Liver (tissue), 3 donors: ENCODE data around the gene SLC25A2.

Experiments used
- CTCF ChIP-seq: fragments of 150-350 bp; IDR thresholded peaks from 2 replicates; pipeline ENCODE4 v1.5.1; 2017; ENCODE audit warnings: improper control_type of control experiment, low read depth, low read length; ENCODE audit not compliant: missing input control
- EGR1 ChIP-seq, 2 donors: IDR thresholded peaks; 2 replicates each; pipeline ENCODE4 v1.6.1; 2016 to 2018; ENCODE audit warnings: antibody characterized with exemption in 2 of 2, low read depth in 2 of 2
- FOXA1 ChIP-seq: IDR thresholded peaks from 2 replicates; pipeline ENCODE4 v1.6.1; 2016; ENCODE audit warnings: antibody characterized with exemption
- HNF4A ChIP-seq, 2 donors: conservative IDR thresholded peaks; 2 replicates each; pipeline ENCODE4 v1.6.1; 2016; ENCODE audit warnings: antibody characterized with exemption in 2 of 2, mild to moderate bottlenecking in 2 of 2
- HNF4G ChIP-seq: IDR thresholded peaks from 2 replicates; pipeline ENCODE4 v1.6.1; 2016; ENCODE audit warnings: antibody characterized with exemption
- NR2F2 ChIP-seq: IDR thresholded peaks from 2 replicates; pipeline ENCODE4 v1.6.1; 2016; ENCODE audit warnings: antibody characterized with exemption
- RAD21 ChIP-seq, 2 donors: IDR thresholded peaks; 2 replicates each; pipeline ENCODE4 v1.6.1; 2016; ENCODE audit warnings: antibody characterized with exemption in 2 of 2, mild to moderate bottlenecking in 2 of 2
- SP1 ChIP-seq: IDR thresholded peaks from 2 replicates; pipeline ENCODE4 v1.6.1; 2018; ENCODE audit warnings: antibody characterized with exemption, mild to moderate bottlenecking
- TAF1 ChIP-seq: conservative IDR thresholded peaks from 2 replicates; pipeline ENCODE4 v1.6.1; 2016; ENCODE audit warnings: antibody characterized with exemption, mild to moderate bottlenecking
- YY1 ChIP-seq: IDR thresholded peaks from 2 replicates; pipeline ENCODE4 v1.6.1; 2016; ENCODE audit warnings: antibody characterized with exemption, mild to moderate bottlenecking
- TF ChIP-seq, protein P1 (sequence below): IDR thresholded peaks from 2 replicates; pipeline ENCODE4 v1.6.1; 2016; ENCODE audit warnings: antibody characterized with exemption, mild to moderate bottlenecking
- TF ChIP-seq, protein P2 (sequence below): IDR thresholded peaks from 2 replicates; pipeline ENCODE4 v1.6.1; 2016; ENCODE audit warnings: antibody characterized with exemption
- donor health status: healthy.
- donor health status: healthy.

DNA sequence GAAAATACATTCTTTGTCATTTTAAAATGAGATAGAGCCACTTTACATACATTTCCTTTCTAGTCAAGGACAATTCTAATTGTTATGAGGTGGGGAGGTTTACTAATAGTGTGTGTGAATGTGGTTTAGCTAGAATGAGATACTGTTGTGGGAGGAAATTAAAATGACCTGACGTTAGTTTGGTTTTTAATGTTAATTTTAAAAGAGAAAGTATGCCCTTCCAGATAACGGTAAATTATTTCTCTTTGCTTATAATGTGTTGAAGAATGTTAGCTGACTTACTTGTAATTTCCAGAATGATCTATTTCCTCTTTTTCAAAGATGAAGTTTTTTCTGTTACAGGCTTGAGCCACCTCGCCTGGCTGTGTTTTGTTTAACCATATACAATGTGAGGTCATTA, 18.4 kb upstream of the SLC25A2 start:
- TF ChIP-seq EGR1 (IDR thresholded peaks at IDR 0.05; ENCODE audit: low read depth in 2 of 2) (no peak), CTCF (no peak), HNF4A (conservative IDR thresholded peaks at IDR 0.05) (no peak), YY1 (no peak), SP1 (no peak), RAD21 (IDR thresholded peaks at IDR 0.05) (no peak), HNF4G (no peak), FOXA1 (no peak), NR2F2 (no peak), TAF1 (no peak)
- TF ChIP-seq, protein P1, sequence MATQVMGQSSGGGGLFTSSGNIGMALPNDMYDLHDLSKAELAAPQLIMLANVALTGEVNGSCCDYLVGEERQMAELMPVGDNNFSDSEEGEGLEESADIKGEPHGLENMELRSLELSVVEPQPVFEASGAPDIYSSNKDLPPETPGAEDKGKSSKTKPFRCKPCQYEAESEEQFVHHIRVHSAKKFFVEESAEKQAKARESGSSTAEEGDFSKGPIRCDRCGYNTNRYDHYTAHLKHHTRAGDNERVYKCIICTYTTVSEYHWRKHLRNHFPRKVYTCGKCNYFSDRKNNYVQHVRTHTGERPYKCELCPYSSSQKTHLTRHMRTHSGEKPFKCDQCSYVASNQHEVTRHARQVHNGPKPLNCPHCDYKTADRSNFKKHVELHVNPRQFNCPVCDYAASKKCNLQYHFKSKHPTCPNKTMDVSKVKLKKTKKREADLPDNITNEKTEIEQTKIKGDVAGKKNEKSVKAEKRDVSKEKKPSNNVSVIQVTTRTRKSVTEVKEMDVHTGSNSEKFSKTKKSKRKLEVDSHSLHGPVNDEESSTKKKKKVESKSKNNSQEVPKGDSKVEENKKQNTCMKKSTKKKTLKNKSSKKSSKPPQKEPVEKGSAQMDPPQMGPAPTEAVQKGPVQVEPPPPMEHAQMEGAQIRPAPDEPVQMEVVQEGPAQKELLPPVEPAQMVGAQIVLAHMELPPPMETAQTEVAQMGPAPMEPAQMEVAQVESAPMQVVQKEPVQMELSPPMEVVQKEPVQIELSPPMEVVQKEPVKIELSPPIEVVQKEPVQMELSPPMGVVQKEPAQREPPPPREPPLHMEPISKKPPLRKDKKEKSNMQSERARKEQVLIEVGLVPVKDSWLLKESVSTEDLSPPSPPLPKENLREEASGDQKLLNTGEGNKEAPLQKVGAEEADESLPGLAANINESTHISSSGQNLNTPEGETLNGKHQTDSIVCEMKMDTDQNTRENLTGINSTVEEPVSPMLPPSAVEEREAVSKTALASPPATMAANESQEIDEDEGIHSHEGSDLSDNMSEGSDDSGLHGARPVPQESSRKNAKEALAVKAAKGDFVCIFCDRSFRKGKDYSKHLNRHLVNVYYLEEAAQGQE: no peak
- TF ChIP-seq, protein P2, sequence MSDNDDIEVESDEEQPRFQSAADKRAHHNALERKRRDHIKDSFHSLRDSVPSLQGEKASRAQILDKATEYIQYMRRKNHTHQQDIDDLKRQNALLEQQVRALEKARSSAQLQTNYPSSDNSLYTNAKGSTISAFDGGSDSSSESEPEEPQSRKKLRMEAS: no peak
